GM18951 (cell line): ENCODE results near the gene SGTA.

ENCODE experiments used
- POLR2A ChIP-seq: IDR thresholded peaks from 4 replicates; pipeline ENCODE4 v1.6.1; 2011; ENCODE audit warnings: mild to moderate bottlenecking; ENCODE audit not compliant: insufficient read length, insufficient read depth; ENCODE audit errors: extremely low read depth
- in situ Hi-C: fragments of 300-500 bp; cut with MboI; formaldehyde crosslinking; loops from one replicate; pipeline ENCODE4 v1.12.0; 2022; ENCODE audit warnings: low sequenced_read_pairs, mixed read lengths, inconsistent platforms; ENCODE audit not compliant: unreplicated experiment

The SGTA gene

DNA sequence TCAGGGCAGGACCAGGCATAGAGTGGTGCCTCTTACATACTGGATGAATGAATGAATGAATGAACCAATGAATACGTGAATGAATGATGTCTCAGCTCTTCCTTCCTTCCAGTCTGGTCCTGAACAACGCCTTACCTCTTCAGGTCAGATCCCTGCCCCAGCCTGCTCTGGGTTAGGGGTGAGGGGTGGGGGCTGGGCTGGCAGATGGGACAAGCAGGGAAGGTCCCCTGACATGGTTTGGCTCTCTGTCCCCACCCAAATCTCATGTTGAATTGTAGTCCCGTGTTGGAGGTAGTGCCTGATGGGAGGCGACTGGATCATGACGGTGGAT, 71.2 kb downstream of the SGTA start:
- no peak for TF ChIP-seq POLR2A

DNA sequence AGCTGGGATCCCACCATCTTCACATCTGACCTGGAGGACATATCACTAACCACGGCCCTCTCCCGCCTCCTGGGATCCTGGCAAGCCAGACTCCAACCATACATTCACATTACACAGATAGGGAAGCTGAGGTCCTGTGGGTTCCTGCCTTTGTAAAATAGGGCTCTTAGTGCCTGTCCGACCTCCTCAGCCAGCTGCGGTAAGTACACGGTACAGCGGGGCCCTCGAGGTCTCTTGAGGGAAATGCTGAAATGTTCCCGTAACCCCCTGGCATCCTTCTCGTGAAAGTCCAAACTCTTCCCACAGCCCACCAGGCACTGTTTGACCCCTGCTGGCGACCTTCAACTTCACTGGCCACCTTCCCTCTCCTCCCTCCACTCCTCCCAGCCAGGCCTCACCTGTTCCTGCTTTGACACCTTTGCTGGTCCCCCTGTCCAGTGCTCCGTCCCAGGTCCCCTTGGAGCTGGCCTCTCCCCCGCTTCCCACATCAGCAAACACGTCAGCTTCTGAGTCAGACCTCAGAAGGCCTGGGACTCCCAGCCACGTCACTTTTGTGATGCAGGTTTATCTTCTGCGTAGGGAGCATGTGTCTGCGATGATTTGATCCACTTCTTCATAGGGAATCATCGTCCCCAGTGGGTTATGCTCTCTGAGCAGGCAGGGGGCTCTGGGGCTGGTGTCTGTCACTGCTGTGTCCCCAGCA, 71.8 kb downstream of the SGTA start:
- in situ Hi-C loops = no loop called here
- TF ChIP-seq POLR2A = no peak

More for the DNA sequence above, 71.2 kb downstream of the SGTA start:
- in situ Hi-C loops = no loop called here

DNA sequence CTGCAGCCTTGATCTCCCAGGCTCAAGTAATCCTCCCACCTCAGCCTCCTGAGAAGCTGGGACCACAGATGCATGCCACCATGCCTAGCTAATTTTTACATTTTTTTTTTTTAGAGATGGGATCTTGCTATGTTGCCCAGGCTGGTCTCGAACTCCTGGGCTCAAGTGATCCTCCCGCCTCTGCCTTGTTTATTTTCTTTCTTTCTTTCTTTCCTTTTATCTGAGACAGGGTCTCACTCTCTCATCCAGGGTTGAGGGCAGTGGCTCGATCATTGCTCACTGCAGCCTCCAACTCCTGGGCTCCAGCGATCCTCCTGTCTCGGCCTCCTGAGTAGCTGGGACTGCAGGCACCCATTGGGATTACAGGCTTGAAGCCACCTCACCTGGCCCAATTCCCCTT, 76.8 kb downstream of the SGTA start:
- in situ Hi-C loops = no loop called here

More for the DNA sequence above, 76.8 kb downstream of the SGTA start:
- TF ChIP-seq POLR2A = no peak
